GM12878 (cell line): ENCODE results near the gene FABP2. TPM values are rescaled to one million over a fixed set of nuclear protein-coding genes. Genes with fewer than 3 reads are reported as not detected.

Source experiments
- BCLAF1 ChIP-seq: fragments of 450-650 bp; IDR thresholded peaks from 2 replicates; pipeline ENCODE4 v1.6.1; 2017; ENCODE audit warnings: antibody characterized with exemption, mild to moderate bottlenecking, moderate library complexity
- BRCA1 ChIP-seq: IDR thresholded peaks from 2 replicates; pipeline ENCODE4 v1.6.1; 2011; ENCODE audit warnings: low read depth, low read length, improper control_type of control experiment
- CHD2 ChIP-seq: IDR thresholded peaks from 2 replicates; pipeline ENCODE4 v1.6.1; 2011; ENCODE audit warnings: low read depth, low read length, improper control_type of control experiment, borderline replicate concordance
- CHD4 ChIP-seq: fragments of 200-600 bp; sonication (generic); IDR thresholded peaks from 2 replicates; pipeline ENCODE4 v1.6.1; 2016; ENCODE audit warnings: mild to moderate bottlenecking
- CREB1 ChIP-seq: IDR thresholded peaks from 2 replicates; pipeline ENCODE4 v1.6.1; 2012; ENCODE audit warnings: low read depth, mild to moderate bottlenecking, inconsistent platforms
- ELK1 ChIP-seq: IDR thresholded peaks from 2 replicates; pipeline ENCODE4 v1.6.1; 2012; ENCODE audit warnings: low read depth, low read length, improper control_type of control experiment
- FOXM1 ChIP-seq: IDR thresholded peaks from 2 replicates; pipeline ENCODE4 v1.6.1; 2012; ENCODE audit warnings: low read depth, mild to moderate bottlenecking, inconsistent platforms, low read length, moderate library complexity
- GATAD2B ChIP-seq: fragments of 450-650 bp; conservative IDR thresholded peaks from 2 replicates; pipeline ENCODE4 v1.6.1; 2017; ENCODE audit warnings: low read depth, mild to moderate bottlenecking, moderate library complexity
- MLLT1 ChIP-seq: fragments of 450-650 bp; IDR thresholded peaks from 2 replicates; pipeline ENCODE4 v1.6.1; 2016; ENCODE audit warnings: mild to moderate bottlenecking
- NR2F1 ChIP-seq: fragments of 450-650 bp; conservative IDR thresholded peaks from 2 replicates; pipeline ENCODE4 v1.6.1; 2017; ENCODE audit warnings: mild to moderate bottlenecking
- RCOR1 ChIP-seq: conservative IDR thresholded peaks from 2 replicates; pipeline ENCODE4 v1.6.1; 2012; ENCODE audit warnings: low read depth, low read length, improper control_type of control experiment
- SIN3A ChIP-seq: IDR thresholded peaks from 2 replicates; pipeline ENCODE4 v1.6.1; 2012; ENCODE audit warnings: low read depth, low read length, improper control_type of control experiment
- SP1 ChIP-seq: IDR thresholded peaks from one replicate; pipeline ENCODE4 v1.6.1; 2011; ENCODE audit warnings: low read depth, low read length
- ZBTB11 ChIP-seq: fragments of 450-650 bp; formaldehyde crosslinking; IDR thresholded peaks from 2 replicates; pipeline ENCODE4 v1.5.0; 2022; ENCODE audit warnings: mild to moderate bottlenecking, missing genetic modification characterization
- ZBTB40 ChIP-seq: fragments of 450-650 bp; IDR thresholded peaks from 2 replicates; pipeline ENCODE4 v1.6.1; 2016; ENCODE audit warnings: mild to moderate bottlenecking, moderate library complexity, borderline replicate concordance
- ZNF217 ChIP-seq: fragments of 450-650 bp; IDR thresholded peaks from 2 replicates; pipeline ENCODE4 v1.6.1; 2017; ENCODE audit warnings: antibody characterized with exemption, mild to moderate bottlenecking
- polyA plus RNA-seq, 11 experiments: library from polyadenylated mRNA; depleted of rRNA in 4 of 11; unstranded in 6 of 11; stranded (reverse) in 5 of 11; fragments of >200 nt; fragmentation: Nextera tagmentation in 4 of 11; fragmentation: Illumina TruSeq in 1 of 11; extraction: Ambion mirVana in 4 of 11; extraction: Trizol in 1 of 11; gene quantifications; 1 replicate in 1 of 11; 2 replicates in 10 of 11; pipeline versions ENCODE4 v1.2.1 to v1.2.3, GENCODE V29; 2011 to 2016; ENCODE audit warnings: inconsistent platforms in 2 of 11, missing spikeins in 2 of 11, low read depth in 1 of 11
- total RNA-seq, 4 experiments: library from RNA; depleted of rRNA in 3 of 4; stranded (reverse); fragments of >200 nt in 3 of 4; fragmentation: Illumina TruSeq in 1 of 4; extraction: Trizol in 1 of 4; gene quantifications; 2 replicates each; pipeline versions ENCODE4 v1.2.1 to v1.2.3, GENCODE V29; 2013 to 2021

FABP2 gene
- total and polyA plus RNA-seq, 10 of the 15 experiments (the other 5 are each of a cell fraction or from before 2014, with no cell fraction given), result not detected

GRCh38 chr4:119300101-119300978 is 21.6 kb downstream of the FABP2 start (continued):
- TF ChIP-seq CREB1, result peak; percentile 59; the same call in 1 of the 2 replicates
- TF ChIP-seq ZBTB11 (CRISPR knock-in tag), result peak; percentile 87
- TF ChIP-seq CHD2, result 0 out of 2 replicates have a peak, but pooled peaks have one; percentile 49
- no peak for TF ChIP-seq SP1
- peak; percentile 96 for TF ChIP-seq ZBTB40
- no peak for TF ChIP-seq BRCA1
- no peak for TF ChIP-seq SIN3A
- TF ChIP-seq ZNF217, result no peak
- peak; percentile 52 for TF ChIP-seq NR2F1
- no peak for TF ChIP-seq GATAD2B
- TF ChIP-seq FOXM1, result no peak
- no peak; the same call in none of the 2 replicates for TF ChIP-seq ELK1
- no peak for TF ChIP-seq MLLT1
- TF ChIP-seq CHD4, result no peak
- TF ChIP-seq RCOR1, result 0 out of 2 replicates have a peak, but pooled peaks have one; percentile 38
- TF ChIP-seq BCLAF1, result no peak
